Activated naive CD8-positive, alpha-beta T cell treated with anti-CD3 and anti-CD28 coated beads, Interleukin-2, amount 50 U/mL, for 24 hours (primary cell): ENCODE results near the gene KCNQ1.

Experiments
- ATAC-seq: fragments of 150-1000 bp; cut with Tn5 transposase; one replicate; pipeline ENCODE4 v1.10.0; 2021
- DNase-seq: peaks from one replicate; pipeline ENCODE4 v3.0.0; 2021
- H3K27ac Mint-ChIP-seq: one replicate; pipeline ENCODE4 v1.8.0; 2021; ENCODE audit warnings: mild to moderate bottlenecking, mixed read lengths
- H3K27me3 Mint-ChIP-seq: one replicate; pipeline ENCODE4 v1.8.0; 2021; ENCODE audit warnings: mixed read lengths
- H3K36me3 Mint-ChIP-seq: one replicate; pipeline ENCODE4 v1.8.0; 2021; ENCODE audit warnings: low read depth, mixed read lengths
- H3K4me1 Mint-ChIP-seq: one replicate; pipeline ENCODE4 v1.8.0; 2021; ENCODE audit warnings: mixed read lengths
- H3K4me3 Mint-ChIP-seq: one replicate; pipeline ENCODE4 v1.8.0; 2021; ENCODE audit warnings: mild to moderate bottlenecking, moderate library complexity, mixed read lengths
- H3K9me3 Mint-ChIP-seq: one replicate; pipeline ENCODE4 v1.8.0; 2021; ENCODE audit warnings: mixed read lengths

KCNQ1 gene

GRCh38 chr11:2498750-2499149 lies 53.9 kb downstream of the KCNQ1 start:
- Mint-ChIP-seq H3K27ac (no peak overlapping the region), H3K27me3 (no peaks in the 10 kb centered on the region), H3K9me3 (peaks cover 53% of the 10 kb centered on the region), H3K4me1 (no peaks in the 10 kb centered on the region), H3K36me3 (peaks cover 21% of the 10 kb centered on the region), H3K4me3 (no peak overlapping the region)
- no peak for DNase-seq
- ATAC-seq, result no peak

- ATAC-seq, result no peak
- no peaks in the 10 kb centered on the region for H3K27me3 Mint-ChIP-seq
- peaks cover 3% of the 10 kb centered on the region for H3K9me3 Mint-ChIP-seq
- no peak overlapping the region for H3K4me3 Mint-ChIP-seq
- no peak for DNase-seq
- no peaks in the 10 kb centered on the region for H3K36me3 Mint-ChIP-seq
- H3K4me1 Mint-ChIP-seq, result no peaks in the 10 kb centered on the region
- no peak overlapping the region for H3K27ac Mint-ChIP-seq
Measured at GRCh38 chr11:2507212-2507901, 62.5 kb downstream of the KCNQ1 start.

- Mint-ChIP-seq H3K4me1 (no peaks in the 10 kb centered on the region), H3K27ac (no peak overlapping the region), H3K36me3 (no peaks in the 10 kb centered on the region), H3K9me3 (no peaks in the 10 kb centered on the region), H3K4me3 (no peak overlapping the region), H3K27me3 (no peaks in the 10 kb centered on the region)
- DNase-seq, result no peak
- ATAC-seq, result no peak
Measured at GRCh38 chr11:2507945-2508749, 63.3 kb downstream of the KCNQ1 start.

GRCh38 chr11:2508793-2509192 lies 64.0 kb downstream of the KCNQ1 start:
- Mint-ChIP-seq H3K9me3 (no peaks in the 10 kb centered on the region), H3K36me3 (no peaks in the 10 kb centered on the region), H3K4me1 (no peaks in the 10 kb centered on the region), H3K4me3 (no peak overlapping the region), H3K27ac (no peak overlapping the region), H3K27me3 (no peaks in the 10 kb centered on the region)
- DNase-seq (no peak), ATAC-seq (no peak)

GRCh38 chr11:2509481-2510001 lies 64.7 kb downstream of the KCNQ1 start:
- H3K27me3 Mint-ChIP-seq, result no peaks in the 10 kb centered on the region
- DNase-seq (no peak), ATAC-seq (no peak)
- no peaks in the 10 kb centered on the region for H3K36me3 Mint-ChIP-seq
- no peak overlapping the region for H3K27ac Mint-ChIP-seq
- no peak overlapping the region for H3K4me3 Mint-ChIP-seq
- H3K9me3 Mint-ChIP-seq, result no peaks in the 10 kb centered on the region
- H3K4me1 Mint-ChIP-seq, result no peaks in the 10 kb centered on the region

- no peaks in the 10 kb centered on the region for H3K36me3 Mint-ChIP-seq
- no peak overlapping the region for H3K4me3 Mint-ChIP-seq
- H3K9me3 Mint-ChIP-seq, result no peaks in the 10 kb centered on the region
- no peaks in the 10 kb centered on the region for H3K4me1 Mint-ChIP-seq
- H3K27me3 Mint-ChIP-seq, result no peaks in the 10 kb centered on the region
- no peak for ATAC-seq
- DNase-seq, result no peak
- no peak overlapping the region for H3K27ac Mint-ChIP-seq
Measured at GRCh38 chr11:2510626-2511402, 66.0 kb downstream of the KCNQ1 start.

- Mint-ChIP-seq H3K9me3 (no peaks in the 10 kb centered on the region), H3K36me3 (no peaks in the 10 kb centered on the region), H3K27ac (no peak overlapping the region), H3K4me3 (no peak overlapping the region), H3K4me1 (no peaks in the 10 kb centered on the region), H3K27me3 (no peaks in the 10 kb centered on the region)
- DNase-seq (no peak), ATAC-seq (no peak)
Measured at GRCh38 chr11:2511421-2512369, 66.9 kb downstream of the KCNQ1 start.

- Mint-ChIP-seq H3K4me1 (no peaks in the 10 kb centered on the region), H3K36me3 (no peaks in the 10 kb centered on the region), H3K9me3 (no peaks in the 10 kb centered on the region), H3K4me3 (no peak overlapping the region), H3K27me3 (no peaks in the 10 kb centered on the region), H3K27ac (no peak overlapping the region)
- ATAC-seq, result no peak
- DNase-seq, result no peak
Measured at GRCh38 chr11:2512431-2513407, 67.9 kb downstream of the KCNQ1 start.

- no peaks in the 10 kb centered on the region for H3K27me3 Mint-ChIP-seq
- no peak overlapping the region for H3K4me3 Mint-ChIP-seq
- ATAC-seq, result no peak
- H3K9me3 Mint-ChIP-seq, result no peaks in the 10 kb centered on the region
- no peak overlapping the region for H3K27ac Mint-ChIP-seq
- DNase-seq, result no peak
- H3K36me3 Mint-ChIP-seq, result no peaks in the 10 kb centered on the region
- H3K4me1 Mint-ChIP-seq, result no peaks in the 10 kb centered on the region
Measured at GRCh38 chr11:2513441-2513840, 68.6 kb downstream of the KCNQ1 start.

- DNase-seq (no peak), ATAC-seq (no peak)
- Mint-ChIP-seq H3K27me3 (no peaks in the 10 kb centered on the region), H3K36me3 (no peaks in the 10 kb centered on the region), H3K27ac (no peak overlapping the region), H3K4me3 (no peak overlapping the region), H3K4me1 (no peaks in the 10 kb centered on the region), H3K9me3 (no peaks in the 10 kb centered on the region)
Measured at GRCh38 chr11:2515401-2516275, 70.8 kb downstream of the KCNQ1 start.

GRCh38 chr11:2516276-2517015 lies 71.6 kb downstream of the KCNQ1 start:
- no peaks in the 10 kb centered on the region for H3K9me3 Mint-ChIP-seq
- H3K27me3 Mint-ChIP-seq, result no peaks in the 10 kb centered on the region
- no peak overlapping the region for H3K27ac Mint-ChIP-seq
- H3K4me3 Mint-ChIP-seq, result no peak overlapping the region
- ATAC-seq (no peak), DNase-seq (no peak)
- H3K36me3 Mint-ChIP-seq, result no peaks in the 10 kb centered on the region
- H3K4me1 Mint-ChIP-seq, result no peaks in the 10 kb centered on the region

- Mint-ChIP-seq H3K36me3 (no peaks in the 10 kb centered on the region), H3K4me1 (no peaks in the 10 kb centered on the region), H3K9me3 (no peaks in the 10 kb centered on the region), H3K4me3 (no peak overlapping the region), H3K27ac (no peak overlapping the region), H3K27me3 (no peaks in the 10 kb centered on the region)
- ATAC-seq, result no peak
- DNase-seq, result no peak
Measured at GRCh38 chr11:2517016-2517385, 72.2 kb downstream of the KCNQ1 start.
